GM12864 (cell line): Measurements from ENCODE around the gene SCNN1G.

Source experiments
- DNase-seq: peaks from one replicate; pipeline ENCODE4 v3.0.0-alpha.2; 2011; ENCODE audit warnings: low read depth
- H3K4me3 ChIP-seq: 2 replicates; pipeline ENCODE4 v1.5.1; 2011; ENCODE audit warnings: mild to moderate bottlenecking, low read depth, low read length, control low read depth
- CTCF ChIP-seq: IDR thresholded peaks from 2 replicates; pipeline ENCODE4 v1.5.1; 2011; ENCODE audit warnings: low read depth, mild to moderate bottlenecking, moderate library complexity, low read length, control low read depth, inconsistent platforms; ENCODE audit errors: missing control alignments

The SCNN1G gene

GRCh38 chr16:23182679-23183542, at the start of gene SCNN1G:
SCNN1G (plus strand) TSS chr16:23182745; CDS start chr16:23186272, 3,527 bp downstream.
- no peak for TF ChIP-seq CTCF
- DNase-seq, result no peak
- peak within 1 kb of the TSS; percentile 32; the same call in 1 of the 2 replicates for H3K4me3 ChIP-seq

- no peak overlapping the region for H3K4me3 ChIP-seq
- no peak for TF ChIP-seq CTCF
- no peak for DNase-seq
These were observed 49.6 kb upstream of the SCNN1G start for GRCh38 chr16:23132775-23133463.

- H3K4me3 ChIP-seq, result no peak overlapping the region
- no peak for DNase-seq
- TF ChIP-seq CTCF, result no peak
These were observed 48.3 kb upstream of the SCNN1G start for GRCh38 chr16:23134274-23134673.

- DNase-seq, result no peak
- no peak for TF ChIP-seq CTCF
- H3K4me3 ChIP-seq, result no peak overlapping the region
These were observed 45.3 kb upstream of the SCNN1G start for GRCh38 chr16:23137256-23137655.

- H3K4me3 ChIP-seq, result no peak overlapping the region
- DNase-seq, result no peak
- TF ChIP-seq CTCF, result no peak
These were observed 44.7 kb upstream of the SCNN1G start for GRCh38 chr16:23137818-23138217.

- TF ChIP-seq CTCF, result no peak
- H3K4me3 ChIP-seq, result no peak overlapping the region
- no peak for DNase-seq
These were observed 42.4 kb upstream of the SCNN1G start for GRCh38 chr16:23140107-23140506.

GRCh38 chr16:23141033-23141432, 41.5 kb upstream of the SCNN1G start:
- no peak overlapping the region for H3K4me3 ChIP-seq
- no peak for DNase-seq
- no peak for TF ChIP-seq CTCF
